ENCODE measurements around the gene FAM25C.
"Not testable (repeated sequence)": the region's sequence is repeated elsewhere in the genome, so short reads cannot be mapped to it uniquely, and the experiment has no call there.

GRCh38 chr10:47960699-47961098 is 38.9 kb downstream of the FAM25C start:
- TF ChIP-seq CTCF (IDR thresholded peaks at IDR 0.05; ENCODE audit: borderline replicate concordance, extremely low read depth, low read length, poor library complexity, severe bottlenecking); EZH2 (IDR thresholded peaks at IDR 0.05; ENCODE audit: borderline replicate concordance, low read depth, low read length, severe bottlenecking): not testable (repeated sequence)
